Hepatocyte (in vitro differentiated cells): Measurements from ENCODE around the gene DNAH6.

Experiments used
- CTCF ChIP-seq: fragments of 200-600 bp; sonication (generic); IDR thresholded peaks from 2 replicates; pipeline ENCODE4 v1.5.1; 2016; ENCODE audit warnings: antibody characterized with exemption, mild to moderate bottlenecking; ENCODE audit not compliant: poor library complexity
- EZH2 ChIP-seq: fragments of 200-600 bp; sonication (generic); IDR thresholded peaks from 2 replicates; pipeline ENCODE4 v1.6.1; 2016; ENCODE audit warnings: antibody characterized with exemption, mild to moderate bottlenecking, borderline replicate concordance
- EZH2phosphoT487 ChIP-seq: fragments of 200-600 bp; sonication (generic); IDR thresholded peaks from one replicate; pipeline ENCODE4 v1.6.1; 2018; ENCODE audit warnings: antibody characterized with exemption, mild to moderate bottlenecking, low read depth, moderate library complexity; ENCODE audit not compliant: unreplicated experiment, severe bottlenecking

- TF ChIP-seq EZH2 (no peak), CTCF (no peak), EZH2phosphoT487 (no peak)
These were observed 295.6 kb downstream of the DNAH6 start for GRCh38 chr2:84811839-84812431.
